Measurements from ENCODE around the gene TBC1D30.

The TBC1D30 gene

GRCh38 chr12:64884164-64884542 lies 59.7 kb downstream of the TBC1D30 start:
- TF ChIP-seq CTCF (IDR thresholded peaks at IDR 0.05; ENCODE audit: poor library complexity, severe bottlenecking), result no peak
- no peaks in the 10 kb centered on the region for H3K4me1 ChIP-seq (ENCODE audit: insufficient read depth, poor library complexity, severe bottlenecking)

GRCh38 chr12:64884728-64885127 lies 60.3 kb downstream of the TBC1D30 start:
- no peak for TF ChIP-seq CTCF (IDR thresholded peaks at IDR 0.05; ENCODE audit: poor library complexity, severe bottlenecking)
- H3K4me1 ChIP-seq (ENCODE audit: insufficient read depth, poor library complexity, severe bottlenecking), result no peaks in the 10 kb centered on the region
- no peak overlapping the region for H3K27ac ChIP-seq (ENCODE audit: poor library complexity, severe bottlenecking)
- no peak overlapping the region for H3K4me3 ChIP-seq (ENCODE audit: severe bottlenecking)
- DNase-seq (ENCODE audit: low spot score) (no peak), ATAC-seq (ENCODE audit: low read depth) (no peak)
- H3K36me3 ChIP-seq (ENCODE audit: low read depth), result no peaks in the 10 kb centered on the region
- no peaks in the 10 kb centered on the region for H3K9me3 ChIP-seq (ENCODE audit: severe bottlenecking)
- no peaks in the 10 kb centered on the region for H3K27me3 ChIP-seq (ENCODE audit: insufficient read depth, poor library complexity, severe bottlenecking)

More at GRCh38 chr12:64884164-64884542, 59.7 kb downstream of the TBC1D30 start:
- Histone ChIP-seq H3K36me3 (ENCODE audit: low read depth) (no peaks in the 10 kb centered on the region), H3K9me3 (ENCODE audit: severe bottlenecking) (no peaks in the 10 kb centered on the region), H3K27ac (ENCODE audit: poor library complexity, severe bottlenecking) (no peak overlapping the region), H3K4me3 (ENCODE audit: severe bottlenecking) (no peak overlapping the region), H3K27me3 (ENCODE audit: insufficient read depth, poor library complexity, severe bottlenecking) (no peaks in the 10 kb centered on the region)
- no peak for DNase-seq (ENCODE audit: low spot score)
- ATAC-seq (ENCODE audit: low read depth), result no peak

- H3K9me3 ChIP-seq (ENCODE audit: severe bottlenecking), result no peaks in the 10 kb centered on the region
Observed at GRCh38 chr12:64889434-64890216, 65.2 kb downstream of the TBC1D30 start.

GRCh38 chr12:64890873-64891468 lies 66.5 kb downstream of the TBC1D30 start:
- H3K4me1 ChIP-seq (ENCODE audit: insufficient read depth, poor library complexity, severe bottlenecking), result peaks cover 26% of the 10 kb centered on the region
- H3K9me3 ChIP-seq (ENCODE audit: severe bottlenecking), result no peaks in the 10 kb centered on the region
- no peak overlapping the region for H3K4me3 ChIP-seq (ENCODE audit: severe bottlenecking)
- no peak overlapping the region for H3K27ac ChIP-seq (ENCODE audit: poor library complexity, severe bottlenecking)
- ATAC-seq (ENCODE audit: low read depth) (0 out of 3 replicates have a peak, but pooled peaks have one; percentile 28), DNase-seq (ENCODE audit: low spot score) (no peak)
- peak; percentile 85 for TF ChIP-seq CTCF (IDR thresholded peaks at IDR 0.05; ENCODE audit: poor library complexity, severe bottlenecking)
- H3K27me3 ChIP-seq (ENCODE audit: insufficient read depth, poor library complexity, severe bottlenecking), result no peaks in the 10 kb centered on the region
- no peaks in the 10 kb centered on the region for H3K36me3 ChIP-seq (ENCODE audit: low read depth)

More at GRCh38 chr12:64889434-64890216, 65.2 kb downstream of the TBC1D30 start:
- no peak; the same call in 2 of the 3 replicates for ATAC-seq (ENCODE audit: low read depth)
- H3K36me3 ChIP-seq (ENCODE audit: low read depth), result no peaks in the 10 kb centered on the region
- H3K4me1 ChIP-seq (ENCODE audit: insufficient read depth, poor library complexity, severe bottlenecking), result peaks cover 12% of the 10 kb centered on the region
- H3K27me3 ChIP-seq (ENCODE audit: insufficient read depth, poor library complexity, severe bottlenecking), result no peaks in the 10 kb centered on the region
- DNase-seq (ENCODE audit: low spot score), result no peak
- H3K27ac ChIP-seq (ENCODE audit: poor library complexity, severe bottlenecking), result no peak overlapping the region
- H3K4me3 ChIP-seq (ENCODE audit: severe bottlenecking), result no peak overlapping the region
- no peak for TF ChIP-seq CTCF (IDR thresholded peaks at IDR 0.05; ENCODE audit: poor library complexity, severe bottlenecking)

GRCh38 chr12:64891629-64892028 lies 67.2 kb downstream of the TBC1D30 start:
- Histone ChIP-seq H3K27ac (ENCODE audit: poor library complexity, severe bottlenecking) (no peak overlapping the region), H3K4me1 (ENCODE audit: insufficient read depth, poor library complexity, severe bottlenecking) (peaks cover 27% of the 10 kb centered on the region), H3K36me3 (ENCODE audit: low read depth) (no peaks in the 10 kb centered on the region), H3K4me3 (ENCODE audit: severe bottlenecking) (no peak overlapping the region), H3K9me3 (ENCODE audit: severe bottlenecking) (no peaks in the 10 kb centered on the region), H3K27me3 (ENCODE audit: insufficient read depth, poor library complexity, severe bottlenecking) (no peaks in the 10 kb centered on the region)
- DNase-seq (ENCODE audit: low spot score) (no peak), ATAC-seq (ENCODE audit: low read depth) (no peak)
- no peak for TF ChIP-seq CTCF (IDR thresholded peaks at IDR 0.05; ENCODE audit: poor library complexity, severe bottlenecking)

Data from RWPE2 (cell line).